ENCODE results near the gene APOM. TPM values are rescaled to one million over a fixed set of nuclear protein-coding genes. Genes with fewer than 3 reads are reported as not detected.

APOM gene
- total and polyA plus RNA-seq, 4 donors = 89.8 to 587 (median 173) TPM

DNA sequence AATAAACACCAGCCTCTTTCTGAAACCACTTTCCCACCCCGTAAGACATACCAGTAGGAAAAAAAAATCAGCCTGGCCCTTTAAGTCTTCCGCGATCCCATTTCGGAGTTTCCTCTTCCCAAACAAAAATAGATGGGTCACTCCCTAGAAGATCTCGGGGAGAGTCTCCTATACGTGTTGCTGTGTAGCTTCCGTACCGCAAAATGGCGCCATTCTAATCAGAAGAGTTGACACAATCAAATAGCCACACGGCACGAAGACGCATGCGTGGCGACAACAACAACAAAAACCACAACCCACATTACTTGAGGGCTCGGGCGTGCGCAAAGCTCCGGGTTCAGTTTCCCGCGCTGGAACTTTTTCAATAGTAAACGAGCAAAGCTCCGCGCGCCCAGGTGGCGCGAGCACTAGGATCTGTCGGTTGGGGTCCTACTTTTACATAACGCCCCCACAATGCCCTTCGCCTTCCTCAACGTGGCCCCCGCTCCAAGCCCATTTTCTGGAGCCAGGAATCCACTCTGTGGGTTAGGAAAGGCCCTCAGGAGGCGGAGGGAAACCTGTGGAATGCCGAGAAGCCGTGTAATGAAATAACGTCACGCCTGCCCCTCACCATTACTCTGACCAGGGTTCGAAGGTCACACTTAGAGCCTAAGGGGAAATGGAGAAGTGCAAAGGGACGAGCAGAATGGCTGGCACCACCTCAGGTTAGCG lies 9.3 kb downstream of the APOM start, which contains the start of gene GPANK1:
TSS of gene GPANK1 (minus strand) at position 208 of the 711 bp plus-strand sequence. CDS start 519 bp downstream, outside the sequence.
- Histone ChIP-seq H3K9ac (ENCODE audit: low read depth in 1 of 2, low read length in 2 of 2) (peak within 1 kb of the TSS; percentile 71 to 94), H3K27ac (ENCODE audit: low read depth in 1 of 2, low read length in 2 of 2) (peak within 1 kb of the TSS; percentile 94 to 96), H3K9me3 (ENCODE audit: control insufficient read depth in 4 of 4, low read length in 3 of 4) (no peaks in the 10 kb centered on the region), H3K4me3 (ENCODE audit: low read depth in 1 of 3, low read length in 3 of 3) (peak within 1 kb of the TSS; percentile 86 to 87 (median 87)), H3K36me3 (ENCODE audit: control insufficient read depth in 4 of 4, insufficient read depth in 3 of 4, low read depth in 1 of 4, low read length in 3 of 4) (peaks cover 8 to 29% (median 28%) of the 10 kb centered on the region in 4 donors), H3K4me1 (ENCODE audit: control insufficient read depth in 4 of 4, insufficient read depth in 4 of 4, low read length in 3 of 4) (peaks cover 6 to 49% (median 36%) of the 10 kb centered on the region in 4 donors), H3K27me3 (ENCODE audit: control insufficient read depth in 4 of 4, insufficient read depth in 4 of 4, low read length in 3 of 4) (no peaks in the 10 kb centered on the region)
- TF ChIP-seq MAX (IDR thresholded peaks at IDR 0.05) (peak; percentile 95), EGR1 (IDR thresholded peaks at IDR 0.05; ENCODE audit: low read depth in 2 of 2) (no peak), CTCF (IDR thresholded peaks at IDR 0.05; ENCODE audit: low read depth, low read length, missing input control) (no peak), YY1 (IDR thresholded peaks at IDR 0.05) (peak; percentile 99), JUND (IDR thresholded peaks at IDR 0.05) (peak in 1 of 2 donors; percentile 38), RXRA (IDR thresholded peaks at IDR 0.05) (no peak), GABPA (IDR thresholded peaks at IDR 0.05 in 1 of 2, conservative IDR thresholded peaks at IDR 0.05 in 1 of 2) (peak; percentile 21 to 71), HNF4A (conservative IDR thresholded peaks at IDR 0.05) (no peak), RAD21 (IDR thresholded peaks at IDR 0.05) (peak in 1 of 2 donors; percentile 26), FOXA2 (IDR thresholded peaks at IDR 0.05) (no peak), REST (IDR thresholded peaks at IDR 0.05) (peak; percentile 68), TAF1 (conservative IDR thresholded peaks at IDR 0.05) (peak; percentile 94), NR2F2 (IDR thresholded peaks at IDR 0.05) (no peak), SP1 (IDR thresholded peaks at IDR 0.05) (peak; percentile 30)
- TF ChIP-seq, protein P1, sequence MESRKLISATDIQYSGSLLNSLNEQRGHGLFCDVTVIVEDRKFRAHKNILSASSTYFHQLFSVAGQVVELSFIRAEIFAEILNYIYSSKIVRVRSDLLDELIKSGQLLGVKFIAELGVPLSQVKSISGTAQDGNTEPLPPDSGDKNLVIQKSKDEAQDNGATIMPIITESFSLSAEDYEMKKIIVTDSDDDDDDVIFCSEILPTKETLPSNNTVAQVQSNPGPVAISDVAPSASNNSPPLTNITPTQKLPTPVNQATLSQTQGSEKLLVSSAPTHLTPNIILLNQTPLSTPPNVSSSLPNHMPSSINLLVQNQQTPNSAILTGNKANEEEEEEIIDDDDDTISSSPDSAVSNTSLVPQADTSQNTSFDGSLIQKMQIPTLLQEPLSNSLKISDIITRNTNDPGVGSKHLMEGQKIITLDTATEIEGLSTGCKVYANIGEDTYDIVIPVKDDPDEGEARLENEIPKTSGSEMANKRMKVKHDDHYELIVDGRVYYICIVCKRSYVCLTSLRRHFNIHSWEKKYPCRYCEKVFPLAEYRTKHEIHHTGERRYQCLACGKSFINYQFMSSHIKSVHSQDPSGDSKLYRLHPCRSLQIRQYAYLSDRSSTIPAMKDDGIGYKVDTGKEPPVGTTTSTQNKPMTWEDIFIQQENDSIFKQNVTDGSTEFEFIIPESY (IDR thresholded peaks at IDR 0.05) = peak; percentile 73
- DNase-seq (ENCODE audit: low spot score) = peak; percentile 80
- under 1% methylated on average over 39 of the region's 39 CpGs for whole genome bisulfite sequencing

Data from liver (tissue), 9 donors.